HL-60 (cell line): ENCODE data around the gene NRIP1.

Experiments
- DNase-seq, 2 experiments: peaks; one replicate each; pipeline ENCODE4 v3.0.0-alpha.2; 2010 to 2020; ENCODE audit warnings: low read depth in 1 of 2, low spot score in 1 of 2
- H3K27ac ChIP-seq: fragments of 250-450 bp; sonication (Bioruptor Pico); replicated peaks from 2 replicates; pipeline ENCODE4 v1.5.1; 2020; ENCODE audit warnings: mild to moderate bottlenecking, moderate library complexity
- H3K27me3 ChIP-seq: fragments of 250-450 bp; sonication (Bioruptor Pico); 2 replicates; pipeline ENCODE4 v1.5.1; 2021; ENCODE audit warnings: mild to moderate bottlenecking, moderate library complexity; ENCODE audit not compliant: insufficient read depth, poor library complexity, severe bottlenecking
- H3K4me3 ChIP-seq: replicated peaks from 2 replicates; pipeline ENCODE4 v1.5.1; 2011; ENCODE audit warnings: mild to moderate bottlenecking, control low read depth, low read length; ENCODE audit not compliant: insufficient read depth
- CTCF ChIP-seq: IDR thresholded peaks from one replicate; pipeline ENCODE4 v1.5.1; 2011; ENCODE audit warnings: low read length, control low read depth, inconsistent platforms; ENCODE audit not compliant: insufficient read depth
- GABPA ChIP-seq: IDR thresholded peaks from 2 replicates; pipeline ENCODE4 v1.6.1; 2012; ENCODE audit warnings: low read depth
- POLR2AphosphoS5 ChIP-seq: IDR thresholded peaks from 2 replicates; pipeline ENCODE4 v1.6.1; 2012; ENCODE audit warnings: low read depth
- REST ChIP-seq: IDR thresholded peaks from 2 replicates; pipeline ENCODE4 v1.6.1; 2012; ENCODE audit warnings: low read depth; ENCODE audit not compliant: insufficient replicate concordance
- SPI1 ChIP-seq: IDR thresholded peaks from 2 replicates; pipeline ENCODE4 v1.6.1; 2012; ENCODE audit warnings: low read depth, mild to moderate bottlenecking, borderline replicate concordance

NRIP1 gene

GRCh38 chr21:15093216-15093615 is 28.4 kb upstream of the NRIP1 start:
- TF ChIP-seq CTCF (no peak), REST (no peak), GABPA (no peak), SPI1 (no peak), POLR2AphosphoS5 (no peak)
- Histone ChIP-seq H3K27ac (no peak overlapping the region), H3K27me3 (no peaks in the 10 kb centered on the region), H3K4me3 (no peak overlapping the region)
- no peak for DNase-seq

GRCh38 chr21:15092745-15093144 is 27.9 kb upstream of the NRIP1 start:
- Histone ChIP-seq H3K27me3 (no peaks in the 10 kb centered on the region), H3K27ac (no peak overlapping the region), H3K4me3 (no peak overlapping the region)
- no peak for TF ChIP-seq REST
- no peak for DNase-seq

GRCh38 chr21:15090390-15090789 is 25.6 kb upstream of the NRIP1 start:
- TF ChIP-seq CTCF (no peak), GABPA (no peak), POLR2AphosphoS5 (no peak), SPI1 (no peak), REST (no peak)
- Histone ChIP-seq H3K27me3 (no peaks in the 10 kb centered on the region), H3K4me3 (no peak overlapping the region), H3K27ac (no peak overlapping the region)
- no peak for DNase-seq

GRCh38 chr21:15088488-15088887 is 23.7 kb upstream of the NRIP1 start:
- no peak overlapping the region for H3K27ac ChIP-seq
- no peaks in the 10 kb centered on the region for H3K27me3 ChIP-seq
- TF ChIP-seq GABPA (no peak), POLR2AphosphoS5 (no peak), SPI1 (no peak), CTCF (no peak), REST (no peak)

More at GRCh38 chr21:15088488-15088887, 23.7 kb upstream of the NRIP1 start:
- no peak overlapping the region for H3K4me3 ChIP-seq
- no peak for DNase-seq
